ENCODE data around the gene MTA3. TPM values are rescaled to one million over a fixed set of nuclear protein-coding genes. Genes with fewer than 3 reads are reported as not detected.

Gene MTA3
- total RNA-seq, 1 donor from 2014 or later: 39.8 TPM

DNA sequence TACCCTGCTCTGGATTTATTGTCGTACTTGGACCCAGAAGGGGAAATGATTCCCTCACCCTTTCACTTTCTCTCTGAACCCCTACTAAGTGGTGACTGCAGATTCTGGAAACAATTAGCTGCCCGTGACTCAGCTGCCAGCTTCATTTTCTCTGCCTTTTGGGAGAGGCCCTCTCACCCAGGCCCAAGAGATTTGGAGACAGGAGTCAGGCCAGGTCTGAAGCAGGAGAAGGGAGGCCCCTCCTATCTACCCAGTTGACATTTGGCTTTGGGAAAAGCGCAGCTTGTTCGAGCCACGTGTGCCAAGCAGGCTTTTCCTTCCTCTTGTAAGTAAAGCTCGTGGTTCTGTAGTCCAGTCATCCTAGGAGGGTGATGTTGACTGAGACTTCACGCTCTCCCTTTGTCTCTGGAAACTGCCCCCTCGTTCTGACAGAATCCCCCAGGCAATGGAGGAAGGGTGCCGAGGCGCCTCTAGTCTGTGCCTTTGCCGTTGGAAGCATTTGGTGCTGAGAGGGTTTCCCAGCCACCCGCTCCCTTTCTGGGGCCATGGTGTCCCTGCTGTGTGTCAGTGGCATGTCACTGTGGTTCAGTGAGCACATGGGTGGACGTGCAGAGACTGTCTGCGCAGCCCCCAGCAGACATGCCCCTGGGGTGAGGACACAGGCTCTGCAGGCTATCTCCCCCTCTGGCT, 186.9 kb downstream of the MTA3 start:
- H3K4me1 Mint-ChIP-seq (ENCODE audit: low read depth): peaks cover 17% of the 10 kb centered on the region
- H3K27ac Mint-ChIP-seq: no peak overlapping the region
- no peak for DNase-seq (ENCODE audit: low spot score)
- H3K36me3 Mint-ChIP-seq (ENCODE audit: low read depth): no peaks in the 10 kb centered on the region
- intact Hi-C loops (cut with micrococcal nuclease): no loop called here
- no peaks in the 10 kb centered on the region for H3K27me3 Mint-ChIP-seq (ENCODE audit: low read depth)
- H3K4me3 Mint-ChIP-seq (ENCODE audit: low read depth): no peak overlapping the region
- no peaks in the 10 kb centered on the region for H3K9me3 Mint-ChIP-seq

DNA sequence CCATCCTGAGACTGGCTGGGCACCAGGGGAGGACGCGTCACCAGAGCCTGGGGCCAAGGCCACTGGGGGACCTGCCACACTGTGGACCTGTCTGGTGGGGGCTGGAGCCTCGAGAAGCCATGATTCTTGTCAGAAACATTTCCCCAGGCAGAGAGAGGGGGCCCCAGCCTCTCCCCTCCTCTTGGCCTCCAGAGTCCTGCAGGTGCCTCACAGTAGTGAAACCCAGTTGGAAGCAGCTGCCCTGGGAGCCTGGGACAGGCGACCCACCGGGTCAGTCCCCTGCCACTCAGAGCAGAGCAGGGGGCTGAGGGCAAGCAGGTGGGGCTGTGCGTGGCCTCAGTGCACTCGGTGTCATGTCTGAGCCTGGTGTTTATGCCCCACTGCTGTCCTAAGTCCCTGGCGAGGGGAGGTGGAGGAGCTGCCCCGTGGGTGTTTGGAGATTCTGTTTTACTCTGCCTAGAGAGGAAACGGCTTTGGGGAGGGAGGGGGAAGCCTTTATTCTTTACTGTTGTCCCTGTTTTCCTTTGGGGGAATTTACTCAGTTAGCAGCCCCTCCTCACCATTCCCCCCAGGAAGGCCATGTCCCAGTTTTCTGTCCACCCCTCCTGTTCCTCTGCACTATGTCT, 187.8 kb downstream of the MTA3 start:
- no peak overlapping the region for H3K27ac Mint-ChIP-seq
- no peaks in the 10 kb centered on the region for H3K36me3 Mint-ChIP-seq (ENCODE audit: low read depth)
- H3K4me3 Mint-ChIP-seq (ENCODE audit: low read depth): no peak overlapping the region
- intact Hi-C loops (cut with micrococcal nuclease): no loop called here
- no peaks in the 10 kb centered on the region for H3K9me3 Mint-ChIP-seq
- H3K27me3 Mint-ChIP-seq (ENCODE audit: low read depth): no peaks in the 10 kb centered on the region
- no peak for DNase-seq (ENCODE audit: low spot score)
- H3K4me1 Mint-ChIP-seq (ENCODE audit: low read depth): peaks cover 10% of the 10 kb centered on the region

DNA sequence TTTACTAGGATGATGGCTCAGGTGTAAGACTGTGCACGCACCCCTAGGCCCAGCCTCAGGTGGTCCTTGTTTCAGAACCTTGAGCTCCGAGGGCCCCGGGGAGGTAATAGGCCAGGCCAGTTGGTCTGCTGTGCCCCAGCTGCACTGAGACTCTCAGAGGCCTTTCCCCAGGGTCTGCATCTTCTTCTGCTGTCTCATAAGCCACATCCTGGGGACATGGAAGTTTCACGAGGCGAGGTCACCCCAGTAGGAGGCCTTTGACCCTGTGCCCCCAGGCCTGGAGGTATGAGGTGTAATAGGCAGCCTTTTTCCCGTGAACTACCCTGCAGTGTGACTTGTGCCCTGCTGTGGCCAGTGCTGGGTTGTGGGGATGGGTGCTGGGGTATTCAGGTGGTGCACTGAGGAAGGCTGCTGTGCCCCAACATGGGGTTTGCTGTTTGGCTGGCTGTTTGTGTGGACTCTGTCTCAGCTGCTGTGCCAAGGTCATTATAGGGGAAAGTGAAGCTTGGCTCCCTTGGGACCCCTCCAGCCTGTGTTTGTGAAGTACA, 188.6 kb downstream of the MTA3 start:
- Mint-ChIP-seq H3K36me3 (ENCODE audit: low read depth) (no peaks in the 10 kb centered on the region), H3K27me3 (ENCODE audit: low read depth) (no peaks in the 10 kb centered on the region), H3K9me3 (no peaks in the 10 kb centered on the region), H3K4me1 (ENCODE audit: low read depth) (peaks cover 10% of the 10 kb centered on the region), H3K4me3 (ENCODE audit: low read depth) (no peak overlapping the region), H3K27ac (no peak overlapping the region)
- DNase-seq (ENCODE audit: low spot score): no peak
- intact Hi-C loops (cut with micrococcal nuclease): no loop called here

DNA sequence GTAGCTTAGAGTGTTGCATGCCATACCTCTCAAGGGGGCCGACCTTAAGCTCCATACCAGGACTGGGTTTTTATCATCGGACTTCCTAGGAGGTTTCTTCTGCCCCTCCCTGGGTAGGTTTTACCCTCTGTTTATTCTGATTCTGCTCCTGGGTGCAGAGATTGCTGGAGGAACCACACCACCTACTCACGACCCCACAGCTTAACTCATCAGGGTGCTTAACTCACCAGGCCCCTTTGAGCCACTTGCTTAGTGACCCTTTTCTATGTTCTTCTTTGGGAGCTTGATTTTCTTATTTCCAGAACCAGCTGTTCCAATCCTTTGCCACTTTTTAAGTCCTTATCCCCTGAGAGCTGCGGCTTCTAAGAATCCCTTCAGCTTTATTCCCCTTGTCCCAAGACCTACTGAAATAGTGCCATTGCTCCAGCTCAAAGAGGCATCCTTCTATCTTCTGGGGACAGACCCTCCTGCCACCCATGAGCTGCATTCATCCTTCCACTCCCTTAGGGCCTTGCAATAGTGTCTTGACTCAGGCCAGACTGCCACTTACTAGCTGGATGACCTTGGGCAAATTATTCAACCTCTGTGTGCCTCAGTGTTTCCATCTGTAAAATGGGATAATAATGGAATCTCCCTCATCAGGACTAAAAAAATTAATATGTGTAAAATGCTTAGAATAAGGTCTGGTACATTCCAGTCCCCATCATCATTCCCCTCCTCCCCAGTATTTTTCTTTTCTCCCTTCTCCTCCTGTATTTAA, 189.7 kb downstream of the MTA3 start:
- no peak for DNase-seq (ENCODE audit: low spot score)
- intact Hi-C loops (cut with micrococcal nuclease): no loop called here
- Mint-ChIP-seq H3K27me3 (ENCODE audit: low read depth) (no peaks in the 10 kb centered on the region), H3K9me3 (no peaks in the 10 kb centered on the region), H3K27ac (no peak overlapping the region), H3K4me3 (ENCODE audit: low read depth) (no peak overlapping the region), H3K4me1 (ENCODE audit: low read depth) (peaks cover 10% of the 10 kb centered on the region), H3K36me3 (ENCODE audit: low read depth) (no peaks in the 10 kb centered on the region)

DNA sequence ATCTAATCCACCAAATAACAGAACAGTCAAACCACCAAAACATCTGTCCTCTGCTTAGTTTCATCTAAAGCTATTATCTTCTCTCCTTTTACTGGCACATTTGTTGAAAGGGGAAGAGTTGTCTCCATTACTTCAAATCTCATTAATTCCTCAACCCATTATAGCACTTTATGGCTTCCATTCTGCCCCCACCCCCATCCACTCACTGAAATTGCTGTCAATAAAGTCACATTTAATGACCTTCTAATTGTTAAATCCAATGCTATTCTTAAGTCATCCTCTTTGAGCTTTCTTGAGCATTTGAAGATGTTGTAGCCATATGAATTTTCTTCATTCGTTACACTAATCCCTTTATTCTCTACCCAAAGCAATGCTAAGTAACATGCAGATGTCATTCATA, 190.3 kb downstream of the MTA3 start:
- Mint-ChIP-seq H3K36me3 (ENCODE audit: low read depth) (no peaks in the 10 kb centered on the region), H3K4me1 (ENCODE audit: low read depth) (peaks cover 10% of the 10 kb centered on the region), H3K27ac (no peak overlapping the region), H3K4me3 (ENCODE audit: low read depth) (no peak overlapping the region), H3K27me3 (ENCODE audit: low read depth) (no peaks in the 10 kb centered on the region), H3K9me3 (no peaks in the 10 kb centered on the region)
- intact Hi-C loops (cut with micrococcal nuclease): no loop called here
- DNase-seq (ENCODE audit: low spot score): no peak

DNA sequence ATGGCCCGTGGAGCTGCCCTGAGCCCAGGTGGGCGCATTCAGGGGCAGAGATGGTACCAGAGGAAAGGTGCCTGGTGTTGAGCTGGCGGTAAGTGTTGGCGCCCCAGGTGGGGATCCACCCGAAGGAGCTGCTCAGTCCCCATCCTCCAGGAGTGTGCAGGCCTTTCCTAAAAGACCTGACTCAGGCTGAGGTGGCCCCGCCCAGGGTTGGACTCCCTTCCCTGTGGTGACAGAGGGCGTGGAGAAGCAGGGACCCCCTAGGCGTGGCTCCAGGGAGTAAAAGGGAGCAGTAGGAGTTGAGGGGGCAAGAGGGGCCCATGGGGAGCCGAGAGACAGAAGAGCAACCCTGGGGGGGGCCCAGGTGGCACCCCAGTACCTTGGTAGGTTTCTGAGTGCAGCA, 193.1 kb downstream of the MTA3 start:
- Mint-ChIP-seq H3K27ac (no peak overlapping the region), H3K4me3 (ENCODE audit: low read depth) (no peak overlapping the region), H3K9me3 (no peaks in the 10 kb centered on the region), H3K36me3 (ENCODE audit: low read depth) (no peaks in the 10 kb centered on the region), H3K27me3 (ENCODE audit: low read depth) (no peaks in the 10 kb centered on the region), H3K4me1 (ENCODE audit: low read depth) (peaks cover 4% of the 10 kb centered on the region)
- intact Hi-C loops (cut with micrococcal nuclease): no loop called here
- DNase-seq (ENCODE audit: low spot score): no peak

DNA sequence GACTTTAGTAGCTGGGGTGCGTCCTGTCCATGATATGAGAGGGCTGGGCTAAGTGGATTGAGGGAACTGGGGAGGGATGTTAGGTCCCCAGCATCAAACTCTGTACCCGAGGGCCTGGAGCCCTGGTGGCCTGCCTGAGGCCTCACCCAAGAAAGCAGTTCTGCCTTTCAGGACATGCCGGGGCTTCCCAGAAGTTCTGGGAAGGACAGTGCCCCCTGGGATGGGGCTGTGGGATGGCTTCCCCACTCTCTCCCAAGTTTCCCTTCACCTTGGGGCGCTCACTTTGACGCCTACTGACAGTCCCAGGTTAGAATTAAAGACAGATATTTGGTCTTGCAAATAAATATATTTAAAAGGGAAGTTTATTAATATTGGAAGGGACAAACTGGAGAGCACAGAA, 193.7 kb downstream of the MTA3 start:
- no peak for DNase-seq (ENCODE audit: low spot score)
- intact Hi-C loops (cut with micrococcal nuclease): no loop called here
- Mint-ChIP-seq H3K4me1 (ENCODE audit: low read depth) (peaks cover 1% of the 10 kb centered on the region), H3K27me3 (ENCODE audit: low read depth) (no peaks in the 10 kb centered on the region), H3K9me3 (no peaks in the 10 kb centered on the region), H3K27ac (no peak overlapping the region), H3K4me3 (ENCODE audit: low read depth) (no peak overlapping the region), H3K36me3 (ENCODE audit: low read depth) (no peaks in the 10 kb centered on the region)

DNA sequence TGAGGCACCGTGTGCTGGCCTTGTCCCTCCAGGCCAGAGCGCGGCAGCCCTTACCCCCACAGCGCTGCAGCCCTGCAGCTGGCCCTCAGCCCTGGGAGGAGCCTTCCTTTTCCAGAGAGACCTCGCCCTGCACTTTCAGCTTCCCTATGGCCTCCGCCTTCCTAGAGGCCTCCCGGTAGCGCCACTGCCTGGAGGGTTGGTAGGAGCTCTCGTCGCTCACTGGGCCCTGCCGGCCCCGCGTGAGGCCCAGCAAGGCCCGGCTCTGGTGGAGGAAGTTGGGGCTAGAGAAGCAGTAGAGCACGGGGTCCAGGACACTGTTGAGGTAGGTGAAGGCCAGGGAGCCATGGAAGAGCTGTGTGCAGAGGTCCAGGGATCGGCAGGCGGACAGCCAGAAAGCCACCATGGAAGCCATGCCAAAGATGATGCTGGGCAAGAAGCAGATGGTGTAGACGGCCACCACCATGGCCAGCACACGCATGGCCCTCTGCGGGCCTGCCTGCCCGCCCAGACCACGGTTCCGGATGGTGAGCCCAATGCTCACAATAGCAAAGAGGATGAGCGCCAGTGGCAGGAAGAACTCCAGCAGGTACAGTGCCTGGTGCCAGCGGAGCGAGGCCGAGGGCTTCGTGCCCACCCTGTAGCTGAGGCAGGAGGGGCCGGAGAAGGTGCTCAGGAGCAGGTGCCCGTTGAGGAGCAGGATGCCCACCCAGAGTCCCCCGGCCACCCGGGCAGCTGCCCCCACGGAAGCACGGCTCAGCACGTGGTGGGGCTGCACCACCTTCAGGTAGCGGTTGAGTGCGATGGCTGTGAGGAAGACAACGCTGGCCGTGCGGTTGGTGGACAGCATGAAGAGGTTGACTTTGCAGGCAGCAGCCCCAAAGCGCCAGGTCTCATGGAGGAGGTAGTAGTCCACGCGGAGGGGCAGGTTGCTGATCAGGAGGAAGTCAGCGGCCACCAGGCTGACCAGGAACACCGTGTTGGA, 194.7 kb downstream of the MTA3 start:
- no peaks in the 10 kb centered on the region for H3K36me3 Mint-ChIP-seq (ENCODE audit: low read depth)
- no peak for DNase-seq (ENCODE audit: low spot score)
- no peaks in the 10 kb centered on the region for H3K9me3 Mint-ChIP-seq
- no peaks in the 10 kb centered on the region for H3K27me3 Mint-ChIP-seq (ENCODE audit: low read depth)
- no peaks in the 10 kb centered on the region for H3K4me1 Mint-ChIP-seq (ENCODE audit: low read depth)
- intact Hi-C loops (cut with micrococcal nuclease): no loop called here
- H3K27ac Mint-ChIP-seq: no peak overlapping the region
- H3K4me3 Mint-ChIP-seq (ENCODE audit: low read depth): no peak overlapping the region

DNA sequence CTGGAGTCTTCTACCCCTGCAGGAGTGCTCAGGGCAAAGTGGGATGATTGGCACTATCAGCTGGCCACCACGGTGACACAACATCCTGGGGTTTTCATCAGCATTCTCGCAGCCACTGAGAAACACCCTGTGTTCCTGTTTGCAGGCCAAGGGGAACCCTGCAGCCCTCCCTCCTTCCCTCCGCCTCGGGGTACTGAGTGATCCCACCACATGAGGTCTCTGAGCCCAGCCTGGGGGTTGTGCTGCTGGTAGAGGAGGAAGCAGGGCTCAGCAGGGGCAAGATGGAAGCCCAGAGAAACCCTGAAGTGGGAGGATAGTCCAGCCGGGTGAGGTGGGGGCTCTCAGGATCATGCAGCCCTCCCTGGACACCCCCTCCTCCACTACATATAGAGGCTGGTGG, 195.7 kb downstream of the MTA3 start, which contains the start of gene OXER1:
TSS of gene OXER1 (minus strand) at position 40 of the 400 bp plus-strand sequence. CDS start 73 bp downstream, outside the sequence.
- Mint-ChIP-seq H3K27me3 (ENCODE audit: low read depth) (no peaks in the 10 kb centered on the region), H3K4me3 (ENCODE audit: low read depth) (no peak within 1 kb of the TSS), H3K4me1 (ENCODE audit: low read depth) (no peaks in the 10 kb centered on the region), H3K27ac (no peak within 1 kb of the TSS), H3K9me3 (no peaks in the 10 kb centered on the region), H3K36me3 (ENCODE audit: low read depth) (no peaks in the 10 kb centered on the region)
- no peak for DNase-seq (ENCODE audit: low spot score)
- intact Hi-C loops (cut with micrococcal nuclease): no loop called here

DNA sequence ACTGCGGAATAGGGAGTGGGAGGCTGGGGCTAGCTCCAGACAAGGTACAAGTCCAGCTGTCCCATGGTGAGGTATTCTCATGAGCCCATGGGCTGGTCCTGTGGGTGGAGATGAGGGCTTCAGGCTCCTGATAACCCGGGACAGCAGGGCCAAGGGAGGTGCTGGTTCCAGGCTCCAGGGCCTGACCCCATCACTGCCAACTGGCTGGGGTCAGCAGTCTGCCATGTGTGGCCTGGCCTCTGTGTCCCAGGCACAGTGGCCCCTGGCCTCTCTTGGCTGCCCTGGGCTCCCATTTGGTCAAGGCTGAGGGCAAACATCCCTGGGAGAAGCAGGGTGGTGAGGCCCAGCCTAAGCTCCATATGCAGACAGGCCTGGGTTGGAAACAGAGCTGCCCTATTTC, 196.5 kb downstream of the MTA3 start:
- Mint-ChIP-seq H3K9me3 (no peaks in the 10 kb centered on the region), H3K27ac (no peak overlapping the region), H3K4me3 (ENCODE audit: low read depth) (no peak overlapping the region), H3K36me3 (ENCODE audit: low read depth) (no peaks in the 10 kb centered on the region), H3K27me3 (ENCODE audit: low read depth) (no peaks in the 10 kb centered on the region), H3K4me1 (ENCODE audit: low read depth) (no peaks in the 10 kb centered on the region)
- no peak for DNase-seq (ENCODE audit: low spot score)
- intact Hi-C loops (cut with micrococcal nuclease): no loop called here

DNA sequence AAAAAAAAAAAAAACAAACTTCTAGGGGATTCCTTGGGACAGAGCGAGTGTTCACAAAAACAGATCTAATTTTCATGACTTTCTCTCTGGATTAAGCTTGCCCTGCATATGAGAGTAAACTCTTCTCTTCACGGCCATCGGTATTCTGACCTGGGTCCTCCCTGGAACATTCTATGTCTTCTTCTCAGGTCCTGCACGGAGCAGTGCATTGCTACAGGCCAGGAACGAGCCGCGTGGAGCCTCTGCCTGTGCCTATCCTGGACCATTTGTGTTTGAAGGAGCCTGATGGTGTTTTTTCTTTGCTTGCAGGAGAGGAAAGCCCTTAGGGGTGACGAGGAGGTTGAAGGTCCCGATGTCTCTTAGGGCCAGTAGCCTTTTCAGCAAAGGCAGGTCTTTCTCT, 197.3 kb downstream of the MTA3 start:
- intact Hi-C loops (cut with micrococcal nuclease): no loop called here
- no peak for DNase-seq (ENCODE audit: low spot score)
- H3K27me3 Mint-ChIP-seq (ENCODE audit: low read depth): no peaks in the 10 kb centered on the region
- no peaks in the 10 kb centered on the region for H3K9me3 Mint-ChIP-seq
- no peak overlapping the region for H3K27ac Mint-ChIP-seq
- H3K4me1 Mint-ChIP-seq (ENCODE audit: low read depth): no peaks in the 10 kb centered on the region
- no peak overlapping the region for H3K4me3 Mint-ChIP-seq (ENCODE audit: low read depth)
- no peaks in the 10 kb centered on the region for H3K36me3 Mint-ChIP-seq (ENCODE audit: low read depth)

All from activated T-helper 2 cell treated with anti-CD3 and anti-CD28 coated beads, Interferon-gamma antibody, Interleukin-2, Interleukin-4, amounts not matched to agents 10 μg/mL and 5 μg/mL and 100 μg/mL, durations not matched to agents 14 hours and 24 hours and 36 hours (primary cell).